WERI-Rb-1 (cell line): ENCODE measurements around the gene ASS1.

ENCODE experiments used
- DNase-seq: peaks from one replicate; pipeline ENCODE4 v3.0.0-alpha.2; 2020
- H3K27ac ChIP-seq: fragments of 250-450 bp; sonication (Bioruptor Pico); 2 replicates; pipeline ENCODE4 v1.5.1; 2020; ENCODE audit warnings: mild to moderate bottlenecking, moderate library complexity
- H3K27me3 ChIP-seq: fragments of 250-450 bp; sonication (Bioruptor Pico); 2 replicates; pipeline ENCODE4 v1.5.1; 2021; ENCODE audit warnings: mild to moderate bottlenecking, low read depth, moderate library complexity; ENCODE audit not compliant: insufficient read depth, severe bottlenecking
- H3K36me3 ChIP-seq: fragments of 250-450 bp; sonication (Bioruptor Pico); 2 replicates; pipeline ENCODE4 v1.5.1; 2020; ENCODE audit warnings: mild to moderate bottlenecking, moderate library complexity
- H3K4me3 ChIP-seq: 2 replicates; pipeline ENCODE4 v1.5.1; 2011; ENCODE audit warnings: low read depth, mild to moderate bottlenecking, control low read depth, low read length
- H3K9me3 ChIP-seq: fragments of 250-450 bp; sonication (Bioruptor Pico); 2 replicates; pipeline ENCODE4 v1.5.1; 2021; ENCODE audit warnings: mild to moderate bottlenecking, moderate library complexity; ENCODE audit not compliant: severe bottlenecking
- CTCF ChIP-seq: IDR thresholded peaks from 2 replicates; pipeline ENCODE4 v1.5.1; 2011; ENCODE audit warnings: low read depth, mild to moderate bottlenecking, control low read depth, inconsistent platforms, low read length

Gene ASS1

DNA sequence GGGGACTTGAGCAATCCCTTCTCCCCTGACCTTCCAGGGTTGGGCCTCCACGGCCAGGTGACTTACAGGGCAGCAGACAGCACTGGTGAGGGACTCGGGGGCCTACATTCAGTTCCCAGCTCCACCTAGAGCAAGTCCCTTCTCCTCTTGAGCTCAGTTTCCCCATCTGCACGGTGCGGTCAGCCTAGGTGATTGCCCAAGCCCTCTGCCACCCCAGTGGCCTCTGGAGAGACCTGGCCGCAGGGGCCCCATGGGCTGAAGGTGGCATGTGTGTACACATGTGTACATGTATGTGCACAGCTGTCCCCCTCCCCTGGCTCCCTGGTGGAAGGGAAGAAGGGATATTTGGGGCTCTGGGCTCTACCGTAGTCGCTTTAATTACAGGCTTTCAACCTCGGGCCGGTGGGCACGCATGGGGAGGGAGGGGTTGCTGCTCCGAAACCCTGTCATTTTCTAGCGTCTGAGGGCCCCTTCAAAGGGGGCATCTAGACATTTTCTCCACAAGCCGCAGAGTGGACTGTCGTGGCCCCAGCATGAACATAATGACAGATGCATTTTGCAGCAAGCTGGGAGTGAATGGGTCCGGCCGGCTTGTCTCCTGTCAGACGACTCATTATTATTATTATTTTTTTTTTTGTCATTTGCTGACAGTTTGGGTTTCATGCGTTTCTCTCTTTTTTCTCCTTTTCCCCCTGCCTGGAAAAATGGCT is 44.0 kb downstream of the ASS1 start:
- H3K36me3 ChIP-seq, result peaks cover 28% of the 10 kb centered on the region
- H3K27ac ChIP-seq, result no peak overlapping the region
- no peaks in the 10 kb centered on the region for H3K27me3 ChIP-seq
- no peak for TF ChIP-seq CTCF
- H3K4me3 ChIP-seq, result no peak overlapping the region
- no peaks in the 10 kb centered on the region for H3K9me3 ChIP-seq
- DNase-seq, result no peak

GRCh38 chr9:130490981-130491380 is 46.2 kb downstream of the ASS1 start:
- Histone ChIP-seq H3K27me3 (no peaks in the 10 kb centered on the region), H3K36me3 (peaks cover 44% of the 10 kb centered on the region), H3K9me3 (peaks cover 18% of the 10 kb centered on the region), H3K4me3 (no peak overlapping the region), H3K27ac (peak overlapping the region; percentile 44)
- peak; percentile 54 for DNase-seq
- TF ChIP-seq CTCF, result no peak

DNA sequence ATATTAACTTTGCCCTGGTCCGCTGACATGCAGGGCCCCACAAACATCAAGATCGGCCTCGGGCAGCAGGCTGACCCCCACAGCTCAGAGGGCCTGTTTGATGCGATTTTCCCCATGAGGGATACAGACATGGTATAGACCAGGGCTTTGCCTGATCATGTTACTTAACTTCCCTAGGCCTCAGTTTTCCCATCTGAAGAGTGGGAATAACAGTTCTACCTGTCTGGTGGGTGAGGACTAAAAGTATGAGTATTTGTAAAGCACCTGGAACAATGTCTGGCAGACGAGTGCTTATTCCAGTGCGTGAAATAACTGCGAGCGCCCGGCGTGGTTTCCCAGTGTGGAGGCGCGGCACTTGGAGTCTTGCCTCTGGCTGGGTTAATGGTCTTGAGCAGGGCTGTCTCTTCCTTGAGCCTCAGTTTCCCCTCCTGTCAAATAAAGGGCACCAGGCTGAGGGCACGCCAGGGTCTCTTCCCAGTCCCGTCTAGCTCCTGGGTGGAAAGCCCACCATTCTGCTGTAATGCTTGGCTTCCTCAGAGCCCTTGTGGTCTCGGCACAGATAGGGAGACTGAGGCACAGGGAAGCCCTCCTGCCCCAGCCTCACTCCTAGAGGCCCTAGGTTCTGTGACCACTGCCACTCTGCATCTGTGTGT is 47.2 kb downstream of the ASS1 start:
- H3K9me3 ChIP-seq, result peaks cover 18% of the 10 kb centered on the region
- TF ChIP-seq CTCF, result no peak
- H3K36me3 ChIP-seq, result peaks cover 48% of the 10 kb centered on the region
- DNase-seq, result no peak
- H3K4me3 ChIP-seq, result no peak overlapping the region
- H3K27me3 ChIP-seq, result no peaks in the 10 kb centered on the region
- no peak overlapping the region; the same call in 1 of the 2 replicates for H3K27ac ChIP-seq

DNA sequence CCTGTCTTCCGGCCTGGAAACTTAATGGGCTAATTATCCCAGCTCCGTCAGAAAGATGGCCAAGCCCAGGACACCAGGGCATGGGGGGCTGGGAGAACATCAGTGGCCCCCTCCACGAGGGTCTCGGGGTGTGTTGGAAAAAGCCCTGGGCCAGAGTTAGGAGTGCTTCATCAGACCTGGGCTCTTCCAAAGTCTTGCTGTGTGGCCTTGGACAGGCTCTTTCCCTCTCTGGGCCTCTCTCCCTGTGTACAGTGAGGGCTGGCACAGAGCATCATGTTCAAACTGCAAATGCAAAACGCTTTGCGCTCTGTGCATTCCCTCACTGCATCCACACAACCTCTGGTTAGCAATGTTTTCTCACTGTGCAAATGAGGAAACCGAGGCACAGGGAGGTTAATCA is 48.3 kb downstream of the ASS1 start:
- DNase-seq, result no peak
- Histone ChIP-seq H3K9me3 (peaks cover 18% of the 10 kb centered on the region), H3K27ac (no peak overlapping the region), H3K27me3 (no peaks in the 10 kb centered on the region), H3K4me3 (no peak overlapping the region), H3K36me3 (peaks cover 50% of the 10 kb centered on the region)
- no peak for TF ChIP-seq CTCF

- Histone ChIP-seq H3K27me3 (no peaks in the 10 kb centered on the region), H3K36me3 (peaks cover 54% of the 10 kb centered on the region), H3K27ac (peak overlapping the region; percentile 39; the same call in 1 of the 2 replicates), H3K9me3 (peaks cover 18% of the 10 kb centered on the region), H3K4me3 (no peak overlapping the region)
- DNase-seq, result peak; percentile 44
- no peak for TF ChIP-seq CTCF
These were observed 48.7 kb downstream of the ASS1 start for GRCh38 chr9:130493476-130493875.
